ENCODE results near the gene STK38. TPM values are rescaled to one million over a fixed set of nuclear protein-coding genes. Genes with fewer than 3 reads are reported as not detected.
A peak's percentile ranks its signal among the peaks of the same experiment; 100 is the strongest.

Gene STK38
- total RNA-seq, 1 donor from 2014 or later = 51.6 TPM

DNA sequence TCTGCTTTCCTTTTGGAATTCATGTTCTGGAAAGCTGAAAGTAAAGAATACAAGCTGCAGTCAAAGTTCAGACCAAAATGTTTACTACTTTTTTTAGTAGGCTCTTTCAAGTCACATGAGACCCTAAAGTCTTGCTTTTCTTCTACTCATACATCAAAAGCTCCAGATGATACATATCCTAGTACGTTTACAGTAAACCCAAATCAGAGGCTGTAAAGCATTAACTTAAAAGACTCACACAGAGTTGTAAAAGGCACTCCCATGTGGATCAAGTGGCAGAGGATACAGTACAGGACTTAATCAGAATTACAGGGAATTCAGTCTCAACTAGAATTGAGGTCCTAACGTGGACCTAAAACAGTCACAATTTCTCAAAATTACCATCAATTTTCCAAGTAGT lies 40.7 kb downstream of the STK38 start:
- Mint-ChIP-seq H3K27me3 (ENCODE audit: unreplicated experiment) (no peaks in the 10 kb centered on the region), H3K36me3 (ENCODE audit: unreplicated experiment) (peaks cover 48% of the 10 kb centered on the region), H3K4me1 (ENCODE audit: unreplicated experiment) (peaks cover 18% of the 10 kb centered on the region), H3K27ac (ENCODE audit: unreplicated experiment) (no peak overlapping the region), H3K4me3 (ENCODE audit: unreplicated experiment) (no peak overlapping the region), H3K9me3 (ENCODE audit: unreplicated experiment) (no peaks in the 10 kb centered on the region)
- TF ChIP-seq, protein P1, sequence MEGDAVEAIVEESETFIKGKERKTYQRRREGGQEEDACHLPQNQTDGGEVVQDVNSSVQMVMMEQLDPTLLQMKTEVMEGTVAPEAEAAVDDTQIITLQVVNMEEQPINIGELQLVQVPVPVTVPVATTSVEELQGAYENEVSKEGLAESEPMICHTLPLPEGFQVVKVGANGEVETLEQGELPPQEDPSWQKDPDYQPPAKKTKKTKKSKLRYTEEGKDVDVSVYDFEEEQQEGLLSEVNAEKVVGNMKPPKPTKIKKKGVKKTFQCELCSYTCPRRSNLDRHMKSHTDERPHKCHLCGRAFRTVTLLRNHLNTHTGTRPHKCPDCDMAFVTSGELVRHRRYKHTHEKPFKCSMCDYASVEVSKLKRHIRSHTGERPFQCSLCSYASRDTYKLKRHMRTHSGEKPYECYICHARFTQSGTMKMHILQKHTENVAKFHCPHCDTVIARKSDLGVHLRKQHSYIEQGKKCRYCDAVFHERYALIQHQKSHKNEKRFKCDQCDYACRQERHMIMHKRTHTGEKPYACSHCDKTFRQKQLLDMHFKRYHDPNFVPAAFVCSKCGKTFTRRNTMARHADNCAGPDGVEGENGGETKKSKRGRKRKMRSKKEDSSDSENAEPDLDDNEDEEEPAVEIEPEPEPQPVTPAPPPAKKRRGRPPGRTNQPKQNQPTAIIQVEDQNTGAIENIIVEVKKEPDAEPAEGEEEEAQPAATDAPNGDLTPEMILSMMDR (IDR thresholded peaks at IDR 0.05) = no peak
- DNase-seq (ENCODE audit: extremely low spot score, unreplicated experiment) = no peak

DNA sequence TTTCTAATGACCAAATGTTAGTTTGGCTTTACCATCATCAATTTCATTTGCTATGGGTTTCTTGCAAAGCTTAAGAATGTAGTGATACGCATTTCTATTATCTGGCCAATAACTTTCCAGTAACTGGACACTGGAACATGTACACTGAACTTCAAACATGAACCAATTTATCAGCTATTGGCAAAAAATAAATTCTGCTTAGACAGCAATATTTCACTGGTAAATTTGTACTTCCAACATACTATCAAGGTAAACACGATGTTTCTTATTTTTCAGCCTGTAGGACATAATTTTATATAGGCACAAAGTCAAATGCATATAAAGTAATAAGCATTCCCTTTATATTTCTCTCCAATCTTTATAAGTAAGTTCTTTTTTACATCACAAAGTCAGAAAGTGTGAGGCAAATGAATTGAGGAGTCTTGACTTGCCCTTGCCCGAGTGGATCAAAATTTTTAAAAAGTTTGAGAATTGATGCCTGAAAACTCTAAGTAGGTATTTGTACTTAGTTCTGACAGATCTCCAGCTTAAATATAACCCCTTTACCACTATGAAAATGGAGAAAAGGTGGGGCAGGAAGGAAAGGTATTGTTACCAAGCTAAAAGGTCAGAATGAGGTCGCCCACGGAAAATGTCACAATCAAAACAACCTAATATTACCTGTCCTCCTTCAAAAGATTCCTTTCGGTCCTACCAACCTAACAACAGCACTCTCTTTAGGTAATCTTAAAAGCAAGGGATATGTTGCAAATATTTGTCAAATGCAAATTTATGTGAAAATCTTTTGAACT lies 41.3 kb downstream of the STK38 start:
- Mint-ChIP-seq H3K27ac (ENCODE audit: unreplicated experiment) (no peak overlapping the region), H3K4me3 (ENCODE audit: unreplicated experiment) (no peak overlapping the region), H3K36me3 (ENCODE audit: unreplicated experiment) (peaks cover 46% of the 10 kb centered on the region), H3K4me1 (ENCODE audit: unreplicated experiment) (peaks cover 24% of the 10 kb centered on the region), H3K27me3 (ENCODE audit: unreplicated experiment) (no peaks in the 10 kb centered on the region), H3K9me3 (ENCODE audit: unreplicated experiment) (no peaks in the 10 kb centered on the region)
- TF ChIP-seq, protein P1 (IDR thresholded peaks at IDR 0.05) = no peak
- no peak for DNase-seq (ENCODE audit: extremely low spot score, unreplicated experiment)

DNA sequence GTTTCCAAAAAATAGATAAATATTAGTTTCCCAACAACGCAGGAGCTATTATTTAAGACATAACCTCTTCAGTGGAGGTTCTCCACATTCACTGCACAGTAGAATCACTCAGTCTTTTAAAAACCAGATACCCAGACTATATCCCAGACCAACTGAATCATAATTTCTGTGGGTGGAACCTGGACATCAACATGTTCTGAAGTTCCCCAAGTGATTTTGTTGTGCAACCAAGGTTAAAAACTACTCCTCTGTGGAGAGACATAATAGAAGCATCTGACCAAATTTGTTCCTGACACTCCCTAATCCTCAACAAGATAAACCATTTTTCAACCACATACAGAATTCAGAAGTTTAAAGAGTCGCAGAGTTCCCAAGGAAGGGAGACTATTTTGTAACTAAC lies 42.3 kb downstream of the STK38 start:
- no peaks in the 10 kb centered on the region for H3K9me3 Mint-ChIP-seq (ENCODE audit: unreplicated experiment)
- H3K4me1 Mint-ChIP-seq (ENCODE audit: unreplicated experiment) = peaks cover 24% of the 10 kb centered on the region
- no peak overlapping the region for H3K27ac Mint-ChIP-seq (ENCODE audit: unreplicated experiment)
- no peaks in the 10 kb centered on the region for H3K27me3 Mint-ChIP-seq (ENCODE audit: unreplicated experiment)
- no peak overlapping the region for H3K4me3 Mint-ChIP-seq (ENCODE audit: unreplicated experiment)
- TF ChIP-seq, protein P1 (IDR thresholded peaks at IDR 0.05) = no peak
- no peak for DNase-seq (ENCODE audit: extremely low spot score, unreplicated experiment)
- peaks cover 40% of the 10 kb centered on the region for H3K36me3 Mint-ChIP-seq (ENCODE audit: unreplicated experiment)

DNA sequence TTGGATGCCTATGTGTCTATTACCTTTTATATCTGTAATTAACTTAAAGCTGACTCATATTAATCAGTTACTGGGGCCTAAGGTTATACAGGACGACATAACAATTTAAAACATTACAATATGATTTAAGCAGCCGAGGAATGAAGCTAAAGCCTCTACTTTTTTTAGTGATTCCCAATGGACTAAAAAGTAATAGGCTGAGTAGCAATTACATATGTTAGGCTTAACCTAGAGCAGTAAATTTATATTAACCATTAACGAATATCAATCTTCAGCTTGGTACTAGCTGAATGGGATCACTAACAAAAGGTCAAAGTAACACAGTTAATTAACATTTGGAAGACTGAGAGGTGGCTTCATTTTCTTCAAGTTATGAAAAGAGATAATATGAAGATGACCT lies 43.1 kb downstream of the STK38 start:
- peak overlapping the region; percentile 28 for H3K27ac Mint-ChIP-seq (ENCODE audit: unreplicated experiment)
- H3K4me3 Mint-ChIP-seq (ENCODE audit: unreplicated experiment) = no peak overlapping the region
- H3K9me3 Mint-ChIP-seq (ENCODE audit: unreplicated experiment) = no peaks in the 10 kb centered on the region
- H3K27me3 Mint-ChIP-seq (ENCODE audit: unreplicated experiment) = no peaks in the 10 kb centered on the region
- H3K36me3 Mint-ChIP-seq (ENCODE audit: unreplicated experiment) = peaks cover 43% of the 10 kb centered on the region
- no peak for DNase-seq (ENCODE audit: extremely low spot score, unreplicated experiment)
- peaks cover 24% of the 10 kb centered on the region for H3K4me1 Mint-ChIP-seq (ENCODE audit: unreplicated experiment)
- TF ChIP-seq, protein P1 (IDR thresholded peaks at IDR 0.05) = no peak

DNA sequence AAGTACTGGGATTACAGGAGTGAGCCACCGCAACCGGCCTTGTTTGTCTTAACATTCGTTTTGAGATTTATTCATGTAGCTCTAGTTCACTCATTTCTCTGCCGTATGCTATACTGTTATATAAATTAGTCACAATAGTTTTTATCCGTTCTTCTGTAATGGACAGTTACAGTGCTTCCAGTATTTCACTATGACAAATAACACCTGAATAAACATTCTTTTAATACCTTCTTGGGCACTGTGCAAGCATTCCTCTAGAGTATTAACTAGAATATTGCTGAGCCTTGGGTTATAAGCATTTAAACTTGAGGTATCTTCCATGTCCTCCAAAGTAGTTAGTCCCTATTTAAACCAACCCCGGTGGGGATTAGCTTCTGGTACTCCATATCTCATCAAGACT lies 45.6 kb downstream of the STK38 start:
- Mint-ChIP-seq H3K4me3 (ENCODE audit: unreplicated experiment) (no peak overlapping the region), H3K27me3 (ENCODE audit: unreplicated experiment) (no peaks in the 10 kb centered on the region), H3K36me3 (ENCODE audit: unreplicated experiment) (peaks cover 50% of the 10 kb centered on the region), H3K27ac (ENCODE audit: unreplicated experiment) (peak overlapping the region; percentile 87), H3K9me3 (ENCODE audit: unreplicated experiment) (no peaks in the 10 kb centered on the region), H3K4me1 (ENCODE audit: unreplicated experiment) (peaks cover 24% of the 10 kb centered on the region)
- no peak for DNase-seq (ENCODE audit: extremely low spot score, unreplicated experiment)
- TF ChIP-seq, protein P1 (IDR thresholded peaks at IDR 0.05) = no peak
